ENCODE measurements around the gene SH3GL1. TPM values are rescaled to one million over a fixed set of nuclear protein-coding genes. Genes with fewer than 3 reads are reported as not detected.

The SH3GL1 gene
- total RNA-seq, 4 donors from 2014 or later, result 16.5 to 63.2 (median 34.2) TPM

DNA sequence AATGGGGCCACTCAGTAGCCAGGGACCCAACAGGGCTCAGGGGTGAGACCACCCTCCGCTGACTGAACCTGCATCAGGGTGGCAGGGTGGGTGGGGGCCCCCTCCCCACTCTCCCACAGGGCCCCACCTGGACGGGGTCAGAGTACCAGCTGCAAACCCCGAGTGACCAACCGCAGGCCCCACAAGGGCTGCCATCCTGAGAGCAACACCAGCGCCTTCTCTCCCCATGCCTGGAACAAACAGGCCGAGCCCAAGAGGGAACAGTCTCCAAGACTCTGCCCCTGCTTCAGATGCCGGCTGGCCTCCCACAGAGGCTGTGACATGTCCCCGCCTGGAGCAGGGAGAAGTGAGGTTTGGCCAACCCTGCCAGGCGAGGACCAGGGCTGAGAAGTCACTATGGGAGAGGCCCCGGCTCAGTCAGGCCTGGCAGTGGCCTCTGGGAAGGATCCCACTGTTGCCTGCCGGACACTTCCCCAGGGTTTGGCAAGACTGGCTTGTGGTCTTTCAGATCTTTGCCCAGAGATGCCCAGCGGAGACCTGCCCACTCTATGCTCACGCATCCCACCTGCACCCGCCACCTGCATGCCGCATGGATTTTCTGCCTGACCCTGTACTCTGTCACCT, 29.8 kb downstream of the SH3GL1 start:
- DNase-seq, result no peak
- WGBS, 2 donors (ENCODE audit: low coverage in 1 of 2), result 94% methylated on average over 15 of the region's 15 CpGs; no CpG with 5 or more reads in 1 of the 2 donors
- intact Hi-C loops (cut with DNase I; ENCODE audit: low total_unique reads), result loop anchor here (2.0 kb wide), 1 partner anchor 30 kb away; the partner anchor contains the start of gene SH3GL1
- in situ Hi-C loops (cut with MboI; ENCODE audit: low pct_ligation_motif_present in 1 of 4, low pct_unique_long_range_greater_than_20kb in 1 of 4, low sequenced_read_pairs in 3 of 4), result loop anchor here in 1 of 4 donors (25.0 kb wide), 1 partner anchor 108 kb away; no protein-coding TSS in a partner anchor
- H3K27me3 ChIP-seq, result no peaks in the 10 kb centered on the region
- TF ChIP-seq POLR2A (IDR thresholded peaks at IDR 0.05), result no peak
- TF ChIP-seq, protein P1, sequence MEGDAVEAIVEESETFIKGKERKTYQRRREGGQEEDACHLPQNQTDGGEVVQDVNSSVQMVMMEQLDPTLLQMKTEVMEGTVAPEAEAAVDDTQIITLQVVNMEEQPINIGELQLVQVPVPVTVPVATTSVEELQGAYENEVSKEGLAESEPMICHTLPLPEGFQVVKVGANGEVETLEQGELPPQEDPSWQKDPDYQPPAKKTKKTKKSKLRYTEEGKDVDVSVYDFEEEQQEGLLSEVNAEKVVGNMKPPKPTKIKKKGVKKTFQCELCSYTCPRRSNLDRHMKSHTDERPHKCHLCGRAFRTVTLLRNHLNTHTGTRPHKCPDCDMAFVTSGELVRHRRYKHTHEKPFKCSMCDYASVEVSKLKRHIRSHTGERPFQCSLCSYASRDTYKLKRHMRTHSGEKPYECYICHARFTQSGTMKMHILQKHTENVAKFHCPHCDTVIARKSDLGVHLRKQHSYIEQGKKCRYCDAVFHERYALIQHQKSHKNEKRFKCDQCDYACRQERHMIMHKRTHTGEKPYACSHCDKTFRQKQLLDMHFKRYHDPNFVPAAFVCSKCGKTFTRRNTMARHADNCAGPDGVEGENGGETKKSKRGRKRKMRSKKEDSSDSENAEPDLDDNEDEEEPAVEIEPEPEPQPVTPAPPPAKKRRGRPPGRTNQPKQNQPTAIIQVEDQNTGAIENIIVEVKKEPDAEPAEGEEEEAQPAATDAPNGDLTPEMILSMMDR (IDR thresholded peaks at IDR 0.05), result no peak
- TF ChIP-seq EP300 (IDR thresholded peaks at IDR 0.05; ENCODE audit: low read depth), result no peak
- TF ChIP-seq POLR2AphosphoS5 (IDR thresholded peaks at IDR 0.05), result no peak
- peak overlapping the region in 2 of 4 donors; percentile 81 to 82 for H3K27ac ChIP-seq
- no peaks in the 10 kb centered on the region for H3K9me3 ChIP-seq
- peaks cover 51 to 63% (median 61%) of the 10 kb centered on the region in 4 donors for H3K4me1 ChIP-seq
- no peak overlapping the region for H3K4me3 ChIP-seq
- no peaks in the 10 kb centered on the region for H3K36me3 ChIP-seq

DNA sequence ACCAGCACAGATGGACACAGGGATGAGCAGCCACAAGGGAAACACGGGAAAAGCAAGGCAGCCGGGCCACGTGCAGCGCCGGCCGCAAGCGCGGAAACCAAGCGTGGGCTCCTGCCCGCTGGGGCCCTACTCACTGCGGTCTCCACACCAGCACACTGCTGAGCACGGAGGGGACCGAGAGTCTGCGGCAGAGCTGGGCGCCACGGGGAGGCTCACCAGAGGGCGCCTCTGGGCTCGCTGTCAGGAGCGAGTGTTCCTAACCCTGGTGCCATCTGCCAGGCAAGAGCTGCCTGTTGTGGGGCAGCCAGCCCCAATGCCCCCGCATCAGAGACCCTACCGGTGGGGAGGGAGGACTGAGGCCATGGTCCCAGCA, 30.5 kb downstream of the SH3GL1 start:
- peak; percentile 76 for DNase-seq
- TF ChIP-seq EP300 (IDR thresholded peaks at IDR 0.05; ENCODE audit: low read depth), result no peak
- TF ChIP-seq POLR2AphosphoS5 (IDR thresholded peaks at IDR 0.05), result no peak
- TF ChIP-seq, protein P1 (IDR thresholded peaks at IDR 0.05), result peak; percentile 9 to 36 (median 25)
- Histone ChIP-seq H3K36me3 (no peaks in the 10 kb centered on the region), H3K27me3 (no peaks in the 10 kb centered on the region), H3K9me3 (no peaks in the 10 kb centered on the region), H3K4me3 (peak overlapping the region in 2 of 4 donors; percentile 17 to 27), H3K27ac (peak overlapping the region; percentile 65 to 82 (median 77)), H3K4me1 (peaks cover 44 to 62% (median 55%) of the 10 kb centered on the region in 4 donors)
- 28% methylated on average over 11 of the region's 21 CpGs; no CpG with 5 or more reads in 1 of the 2 donors for WGBS, 2 donors (ENCODE audit: low coverage in 1 of 2)
- in situ Hi-C loops (cut with MboI; ENCODE audit: low pct_ligation_motif_present in 1 of 4, low pct_unique_long_range_greater_than_20kb in 1 of 4, low sequenced_read_pairs in 3 of 4), result loop anchor here in 1 of 4 donors (25.0 kb wide), 1 partner anchor 108 kb away; no protein-coding TSS in a partner anchor
- intact Hi-C loops (cut with DNase I; ENCODE audit: low total_unique reads), result loop anchor here (2.0 kb wide), 1 partner anchor 31 kb away; the partner anchor contains the start of gene SH3GL1

DNA sequence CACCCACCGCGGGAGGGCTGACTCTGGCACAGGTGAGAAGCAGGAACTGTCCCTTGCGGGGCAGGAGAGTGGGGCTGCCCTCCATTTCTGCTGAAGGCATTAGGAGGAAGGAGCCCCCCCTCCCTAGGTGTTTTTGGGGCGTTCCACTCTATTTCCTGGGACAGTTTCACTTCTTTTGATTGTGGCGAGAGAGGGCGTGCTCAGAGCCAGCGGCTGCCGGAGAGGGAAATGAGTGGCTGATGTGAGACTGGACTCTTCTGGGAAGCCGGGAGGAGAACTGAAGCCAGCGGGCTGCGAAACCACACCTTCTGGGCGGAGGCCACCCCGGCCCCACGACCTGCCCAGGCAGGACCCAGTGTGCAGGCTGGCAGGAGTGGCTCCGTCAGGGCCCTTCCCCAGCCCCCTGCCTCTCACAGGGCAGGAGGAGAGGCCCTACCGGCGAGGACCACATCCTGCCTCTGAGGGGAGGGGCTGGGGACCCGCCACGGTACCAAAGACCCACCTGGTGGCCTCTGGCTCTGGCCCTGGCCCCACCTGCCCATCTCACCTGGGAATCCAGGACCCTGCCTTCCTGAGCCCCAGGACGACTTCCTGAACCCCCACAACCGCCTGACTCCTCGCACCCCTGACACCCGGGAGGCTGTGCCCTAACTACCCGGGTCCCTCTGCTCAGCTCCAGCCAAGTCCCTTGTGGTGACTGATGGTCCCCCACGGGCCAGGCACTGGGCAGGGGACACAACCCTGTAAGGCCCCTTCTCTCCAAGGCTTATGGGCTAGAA, 31.0 kb downstream of the SH3GL1 start:
- peak; percentile 84 for DNase-seq
- no peaks in the 10 kb centered on the region for H3K9me3 ChIP-seq
- no peaks in the 10 kb centered on the region for H3K36me3 ChIP-seq
- TF ChIP-seq, protein P1 (IDR thresholded peaks at IDR 0.05), result no peak
- no peak for TF ChIP-seq EP300 (IDR thresholded peaks at IDR 0.05; ENCODE audit: low read depth)
- no peak for TF ChIP-seq POLR2A (IDR thresholded peaks at IDR 0.05)
- TF ChIP-seq POLR2AphosphoS5 (IDR thresholded peaks at IDR 0.05), result peak in 2 of 3 donors; percentile 52 to 63
- H3K27ac ChIP-seq, result peak overlapping the region; percentile 65 to 82 (median 77)
- in situ Hi-C loops (cut with MboI; ENCODE audit: low pct_ligation_motif_present in 1 of 4, low pct_unique_long_range_greater_than_20kb in 1 of 4, low sequenced_read_pairs in 3 of 4), result loop anchor here in 1 of 4 donors (25.0 kb wide), 1 partner anchor 107 kb away; no protein-coding TSS in a partner anchor
- WGBS, 2 donors (ENCODE audit: low coverage in 1 of 2), result 34 to 40% methylated on average over 3 to 21 of the region's 25 CpGs
- intact Hi-C loops (cut with DNase I; ENCODE audit: low total_unique reads), result no loop called here
- H3K4me1 ChIP-seq, result peaks cover 38 to 56% (median 49%) of the 10 kb centered on the region in 4 donors
- H3K27me3 ChIP-seq, result no peaks in the 10 kb centered on the region
- H3K4me3 ChIP-seq, result peak overlapping the region in 2 of 4 donors; percentile 17 to 27
